CD4-positive, alpha-beta T cell treated with Interleukin-4 for 4 hours (primary cell): ENCODE measurements around the gene TMEM255B.

Experiments
- DNase-seq: peaks from one replicate; pipeline ENCODE4 v3.0.0-alpha.2; 2020

Gene TMEM255B

DNA sequence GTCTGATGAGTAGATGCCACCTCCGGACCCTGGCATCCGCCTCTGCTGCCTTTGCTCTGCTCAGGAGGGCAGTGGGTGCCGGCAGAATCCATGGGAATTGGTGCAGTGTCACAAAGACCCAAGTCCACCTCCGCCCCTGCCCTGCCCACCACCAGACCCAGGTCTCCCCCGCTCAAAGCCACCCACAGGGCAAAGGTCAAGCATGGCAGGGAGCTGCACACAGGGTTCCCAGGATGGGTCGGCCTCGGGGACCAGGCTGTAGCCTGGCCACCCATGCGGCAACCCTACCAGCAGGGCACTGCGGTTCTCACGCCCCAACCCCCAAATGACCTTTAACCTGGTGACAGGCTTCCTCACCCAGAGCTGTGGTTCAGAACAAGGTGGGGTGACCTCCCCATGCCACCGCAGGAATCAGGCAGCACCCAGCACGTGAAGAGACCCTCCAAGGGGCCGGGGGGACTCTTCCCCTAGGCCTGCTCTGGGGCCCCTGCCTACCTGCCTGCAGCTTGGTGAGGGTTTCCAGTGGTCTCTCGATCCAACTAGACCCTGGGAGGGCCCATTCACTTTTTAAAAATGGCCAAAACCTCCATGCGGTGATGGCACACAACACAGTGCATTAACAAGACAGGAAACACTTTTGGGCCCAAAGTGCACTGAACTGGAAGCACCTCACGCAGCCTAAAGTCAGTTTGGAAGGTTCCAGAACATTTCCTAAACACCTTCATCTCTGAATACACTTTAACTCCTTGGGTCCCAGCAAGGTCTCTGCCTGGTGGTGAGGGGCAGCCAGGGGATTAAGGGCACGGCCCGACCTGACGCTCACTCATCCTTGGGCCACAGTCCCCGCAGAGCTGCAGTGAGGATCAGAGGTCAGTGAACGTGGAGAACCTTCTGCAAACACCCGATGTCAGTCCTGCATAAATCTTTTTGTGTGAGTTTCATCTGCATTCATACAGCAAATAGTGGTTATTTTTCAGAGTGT is 93.8 kb downstream of the TMEM255B start:
- DNase-seq = no peak

DNA sequence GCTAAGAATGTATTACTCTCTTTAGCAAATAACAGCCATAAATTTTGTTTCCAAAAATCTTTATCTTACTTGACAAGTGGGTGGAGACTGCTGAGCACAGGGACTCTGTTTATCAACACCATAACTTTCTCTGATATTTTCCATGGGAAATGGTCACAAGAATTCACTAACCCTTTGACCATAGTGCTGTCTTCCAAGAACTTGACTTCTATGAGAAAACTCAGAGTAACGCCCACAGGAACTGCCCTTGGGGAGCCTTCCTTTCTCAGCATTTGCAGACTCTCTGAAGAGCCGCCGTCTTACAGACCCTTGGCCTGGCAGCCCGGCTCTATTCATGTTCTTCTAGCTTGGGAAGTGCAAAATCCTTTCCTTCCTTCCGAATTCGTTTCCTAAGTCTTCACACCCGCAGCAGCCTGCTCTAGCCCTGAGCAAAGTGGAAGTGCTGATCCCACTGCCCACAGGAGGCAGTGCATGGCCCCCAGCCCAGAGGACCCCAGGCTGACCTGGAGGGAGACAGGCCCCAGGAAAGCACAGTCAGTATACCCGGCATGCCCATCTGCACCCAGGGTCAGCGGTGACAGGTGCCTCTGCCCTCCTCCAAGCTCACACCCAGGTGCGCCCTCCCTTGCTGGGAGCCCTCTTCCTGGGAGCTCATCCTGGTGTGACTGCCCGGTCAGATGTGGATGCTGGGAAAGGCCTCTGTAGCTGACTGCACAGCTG is 94.7 kb downstream of the TMEM255B start:
- no peak for DNase-seq

DNA sequence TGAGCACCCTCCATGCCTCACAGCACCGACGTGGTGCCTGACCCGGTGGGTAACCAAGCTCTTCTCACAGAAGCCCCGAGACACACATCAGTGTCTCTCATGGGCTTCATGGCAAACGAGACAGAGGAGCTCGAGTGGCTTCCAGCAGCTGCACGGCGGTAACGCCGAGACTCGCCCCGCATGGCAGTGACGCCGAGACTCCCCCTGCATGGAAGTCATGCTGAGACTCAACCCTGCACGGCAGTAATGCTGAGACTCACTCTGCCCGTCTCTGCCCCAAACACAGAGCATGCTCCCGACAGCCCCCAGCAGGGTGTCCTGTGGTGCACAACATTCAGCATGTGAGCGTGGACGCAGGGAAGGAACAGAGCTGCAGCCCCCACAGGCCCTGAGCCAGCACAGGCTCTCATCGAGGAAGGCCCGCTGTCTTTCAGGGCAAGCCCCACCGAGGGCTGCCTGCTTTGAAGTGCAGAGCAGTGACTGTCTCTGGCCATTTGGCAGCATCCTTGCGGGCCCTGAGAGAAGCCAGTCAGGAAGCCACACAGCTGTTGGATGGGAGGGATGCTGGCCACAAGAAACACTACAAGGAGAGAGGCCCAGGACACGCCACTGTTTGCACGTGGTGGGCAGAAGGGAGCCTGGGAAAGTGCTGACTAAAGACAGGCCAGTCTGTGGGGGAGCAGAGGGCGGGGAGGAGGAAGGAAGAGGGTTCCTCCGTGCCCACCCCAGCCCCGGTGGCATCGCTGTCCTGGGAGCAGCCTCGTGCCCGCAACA is 95.4 kb downstream of the TMEM255B start:
- DNase-seq = no peak

DNA sequence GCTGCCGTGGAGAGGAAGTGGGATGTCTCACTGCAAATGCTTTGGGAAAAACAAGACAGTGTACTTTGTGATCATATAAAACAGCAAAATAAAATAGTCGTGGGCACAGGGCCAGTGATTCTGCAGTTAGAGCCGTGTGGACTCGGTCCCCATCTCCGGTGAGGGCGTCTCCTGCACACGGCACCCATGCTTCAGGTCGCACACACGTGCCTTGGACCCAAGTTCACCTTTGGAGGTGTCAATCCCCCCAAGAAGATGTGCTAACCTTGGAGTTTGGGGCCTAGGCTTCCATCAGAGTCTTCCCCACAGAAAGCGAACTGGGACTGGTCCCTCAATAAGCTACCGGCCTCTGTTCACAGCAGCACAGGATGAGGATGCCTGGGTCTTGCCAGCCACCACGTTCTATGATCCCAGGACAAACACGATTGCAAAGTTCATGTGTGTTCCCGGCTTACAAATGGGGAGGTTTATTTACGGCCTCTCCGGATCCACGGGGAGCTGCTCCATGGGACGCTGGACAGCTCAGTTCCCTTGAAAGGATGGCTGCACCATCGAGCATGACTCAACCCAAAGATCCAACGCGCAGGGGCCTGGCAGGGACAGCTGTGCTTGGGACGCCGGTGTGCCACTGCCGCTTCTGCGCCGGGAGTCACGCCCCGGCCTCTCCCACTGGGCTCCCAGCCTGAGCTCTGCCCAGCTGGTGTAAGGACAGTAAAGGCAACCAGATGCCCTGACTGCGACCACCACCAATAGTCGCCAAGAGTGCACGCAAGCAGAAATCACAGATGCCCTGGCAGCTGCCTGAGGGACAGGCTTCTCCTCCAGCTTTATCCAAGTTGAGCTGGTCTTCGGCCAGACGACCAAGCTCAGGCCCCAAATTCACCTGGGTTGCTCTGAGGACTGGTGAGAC is 96.2 kb downstream of the TMEM255B start:
- no peak for DNase-seq

DNA sequence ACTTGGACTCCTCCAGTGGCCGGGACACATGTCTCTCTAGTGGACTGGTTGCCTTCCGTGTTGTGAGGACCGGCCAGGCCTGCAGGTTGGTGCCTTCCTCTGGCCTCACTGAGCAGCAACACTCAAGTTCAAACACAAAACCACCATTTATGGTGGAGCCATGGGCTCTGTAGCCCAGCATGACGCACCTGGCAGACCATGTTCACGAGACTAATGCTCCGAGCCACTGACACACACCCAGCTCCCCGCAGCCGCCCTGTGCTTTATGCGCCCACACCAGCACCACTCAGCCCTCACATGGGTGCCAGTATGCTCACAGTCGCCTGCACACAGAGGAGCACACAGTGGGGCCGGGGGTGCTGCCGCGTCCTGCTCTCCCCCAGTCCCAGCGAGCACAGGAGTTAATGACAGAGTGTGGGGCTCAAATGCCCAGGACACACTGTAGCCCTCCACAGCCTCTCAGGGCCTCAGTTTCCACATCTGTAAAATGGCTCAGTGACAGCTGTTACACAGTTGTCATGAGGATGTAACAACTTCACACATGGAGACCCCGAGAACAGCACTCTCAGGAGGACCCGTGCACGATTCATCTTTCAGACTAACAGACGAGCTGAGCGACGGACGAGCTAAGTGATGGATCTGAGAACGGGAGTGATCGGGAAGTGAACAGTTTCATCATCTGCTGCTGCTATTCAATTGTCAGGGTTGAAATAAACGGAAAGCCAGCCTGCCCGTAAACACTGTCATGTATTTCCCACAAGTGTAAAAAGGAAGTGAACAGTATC is 97.1 kb downstream of the TMEM255B start:
- DNase-seq = no peak

DNA sequence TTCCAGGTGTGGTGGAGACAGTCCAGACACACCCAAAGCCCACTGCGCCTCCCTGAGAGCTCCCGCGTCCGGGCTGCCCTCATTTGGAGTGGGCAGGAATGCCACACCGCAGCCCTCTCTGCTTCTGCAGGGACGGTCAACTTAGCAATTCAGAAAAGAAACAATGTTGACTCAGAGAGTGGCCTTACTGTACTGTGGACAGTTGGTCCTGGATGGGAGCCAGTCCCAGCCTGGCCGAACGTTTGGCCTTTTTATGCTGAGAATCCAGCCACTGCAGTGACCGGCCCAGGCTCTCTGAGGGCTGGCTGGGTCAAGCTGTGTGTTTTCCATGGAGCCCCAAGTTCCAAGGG is 97.7 kb downstream of the TMEM255B start:
- no peak for DNase-seq

DNA sequence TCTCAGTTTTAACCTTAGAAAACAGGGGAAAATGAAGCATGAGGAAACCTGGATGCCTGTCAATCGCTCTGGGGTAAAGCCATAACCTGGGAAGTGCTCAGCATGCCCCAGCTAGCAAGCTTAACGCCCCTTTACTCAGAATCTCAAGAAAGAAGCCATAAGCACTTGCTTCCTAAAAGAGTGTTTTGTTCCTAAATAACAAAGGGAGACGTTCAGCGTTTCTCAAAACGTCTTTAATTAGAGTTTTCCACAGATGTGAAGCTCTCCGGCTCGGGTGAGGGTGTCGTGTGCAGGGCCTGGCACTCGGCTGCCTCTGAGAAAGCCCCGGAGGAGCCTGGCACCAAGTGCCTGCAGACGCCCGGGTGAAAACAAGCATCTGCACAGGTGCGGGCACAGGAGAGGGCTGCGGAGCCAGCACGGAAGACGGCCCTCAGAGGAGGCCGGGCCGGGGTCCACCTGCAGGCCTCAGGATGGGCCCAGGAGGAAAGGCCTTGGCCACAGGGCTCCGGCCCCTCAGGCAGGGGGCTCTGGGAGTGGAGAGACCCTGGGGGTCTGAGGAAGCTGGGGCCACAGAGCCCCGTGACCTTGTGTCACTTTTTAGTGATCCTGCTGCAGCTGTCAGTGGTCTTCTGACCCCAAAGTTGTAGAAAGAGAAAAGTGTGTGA is 98.6 kb downstream of the TMEM255B start:
- DNase-seq = no peak

DNA sequence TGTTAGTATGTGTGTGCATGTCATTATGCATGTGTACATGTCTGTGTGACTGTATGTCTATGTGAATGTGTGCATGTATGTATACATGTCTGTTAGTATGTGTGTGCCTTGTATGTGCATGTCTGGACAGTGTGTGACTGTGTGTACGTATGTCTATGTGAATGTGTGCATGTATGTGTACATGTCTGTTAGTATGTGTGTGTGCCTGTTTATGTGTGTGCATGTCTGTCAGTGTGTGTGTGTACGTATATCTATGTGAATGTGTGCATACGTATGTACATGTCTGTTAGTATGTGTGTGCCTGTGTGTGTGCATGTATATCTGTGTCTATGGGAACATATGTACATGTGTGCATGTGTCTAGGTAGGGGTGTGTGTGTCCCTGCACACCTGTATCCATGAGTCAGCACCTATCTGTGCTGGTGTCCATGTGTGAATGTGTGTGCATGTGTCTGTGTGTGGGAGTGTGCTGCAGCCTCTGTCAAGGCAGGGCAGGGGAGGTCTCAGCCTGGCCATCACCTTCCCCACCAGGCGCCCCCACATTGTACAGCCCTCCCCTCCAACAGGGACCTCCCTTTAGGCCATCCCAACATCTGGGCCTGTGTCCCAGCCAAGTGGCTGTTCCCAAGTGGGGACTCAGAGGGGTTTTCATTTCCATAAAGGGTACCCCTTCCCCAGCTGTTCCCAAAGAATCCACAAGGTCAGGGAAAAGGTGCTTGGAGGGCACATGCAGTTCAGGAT is 100.5 kb downstream of the TMEM255B start:
- no peak for DNase-seq

DNA sequence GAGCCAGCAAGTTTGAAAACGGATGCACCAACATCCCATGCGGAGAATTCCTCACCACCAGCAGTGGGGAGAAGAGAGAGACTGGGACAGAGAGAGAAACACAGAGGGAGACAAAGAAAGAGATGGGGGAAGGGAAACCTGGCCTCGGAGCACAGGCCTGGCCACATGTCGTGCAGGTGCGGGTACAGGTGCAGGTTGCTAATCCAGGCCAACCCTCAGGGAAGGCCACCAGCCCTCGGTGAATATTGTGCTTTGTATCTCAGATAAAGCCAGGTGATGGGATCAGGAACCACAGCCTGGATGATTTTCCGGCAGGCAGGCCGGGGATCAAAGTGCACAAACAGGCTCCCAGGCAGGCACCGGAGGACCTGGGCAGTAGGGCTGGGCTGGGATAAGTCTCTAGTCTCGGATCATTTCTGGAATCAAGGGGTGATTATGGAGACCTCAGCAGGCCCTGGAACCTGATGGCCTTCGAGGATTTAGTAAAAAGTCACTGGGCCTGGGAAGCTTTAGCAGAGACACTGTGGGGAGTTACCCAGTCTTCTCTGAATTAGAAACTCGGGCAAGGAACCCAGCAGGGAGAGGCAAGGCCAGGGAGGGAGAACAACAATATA is 101.1 kb downstream of the TMEM255B start:
- no peak for DNase-seq

DNA sequence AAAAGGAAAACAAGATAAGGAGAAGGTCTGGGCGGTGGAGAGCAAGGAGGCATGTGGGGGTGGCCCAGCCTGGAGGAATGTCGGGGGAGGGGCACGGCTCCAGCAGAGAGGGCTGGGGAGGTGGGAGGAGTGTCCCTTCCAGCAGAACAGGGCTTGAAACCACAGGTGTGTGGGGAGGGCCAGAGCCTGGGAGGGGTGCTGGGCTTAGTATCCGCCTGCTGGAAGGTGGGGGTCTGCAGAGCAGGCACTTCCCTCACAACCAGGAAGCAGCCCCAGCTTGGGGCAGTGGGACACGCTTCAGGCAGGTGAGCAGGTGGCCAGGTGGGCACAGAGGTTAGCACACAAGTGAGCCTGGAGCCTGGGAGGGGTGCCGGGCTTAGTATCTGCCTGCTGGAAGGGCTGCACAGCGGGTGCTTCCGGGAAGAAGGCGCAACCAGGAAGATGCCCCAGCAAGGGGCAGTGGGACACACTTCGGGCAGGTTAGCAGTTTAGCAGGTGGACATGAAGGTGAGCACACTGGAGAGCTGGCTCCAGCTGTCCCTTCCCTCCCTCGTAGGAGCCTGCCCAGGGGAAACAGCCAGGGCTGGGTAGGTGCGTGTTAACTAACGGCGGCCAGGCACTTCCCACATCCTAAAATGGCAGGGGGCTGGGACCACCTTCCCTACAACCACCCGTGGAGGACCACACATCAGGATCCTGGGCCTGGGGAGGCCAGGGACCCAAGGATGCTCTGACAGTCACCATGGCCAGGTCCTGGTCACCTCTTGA is 101.8 kb downstream of the TMEM255B start:
- DNase-seq = no peak

DNA sequence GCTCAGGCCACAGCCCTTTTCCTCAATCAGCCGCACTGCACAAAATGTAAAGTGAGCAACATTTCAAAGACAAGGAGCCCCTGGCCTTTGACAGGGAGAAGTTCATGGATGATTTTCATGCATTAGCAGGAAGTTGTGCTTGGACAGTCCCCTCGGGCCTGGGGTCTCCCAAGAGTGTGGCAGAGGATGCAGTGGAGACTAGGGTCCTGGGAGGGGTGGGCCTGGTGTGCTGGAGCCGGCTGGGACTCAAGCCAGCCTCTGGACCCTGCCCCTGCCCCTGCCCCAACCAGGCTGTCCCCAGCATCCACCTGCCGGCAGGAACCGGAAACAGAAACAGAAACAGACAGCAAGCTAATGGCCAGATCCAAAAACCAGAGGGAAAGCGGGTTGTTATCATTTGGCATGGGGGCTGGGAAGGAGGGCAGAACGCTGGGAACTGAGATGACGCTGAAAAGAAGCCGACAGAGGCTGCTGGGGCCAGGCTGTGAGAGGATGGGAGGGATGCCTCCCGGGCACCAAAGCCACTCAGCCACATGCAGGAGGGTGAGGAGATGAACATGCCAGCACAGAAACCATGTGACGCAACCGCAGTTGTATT is 102.5 kb downstream of the TMEM255B start:
- no peak for DNase-seq

DNA sequence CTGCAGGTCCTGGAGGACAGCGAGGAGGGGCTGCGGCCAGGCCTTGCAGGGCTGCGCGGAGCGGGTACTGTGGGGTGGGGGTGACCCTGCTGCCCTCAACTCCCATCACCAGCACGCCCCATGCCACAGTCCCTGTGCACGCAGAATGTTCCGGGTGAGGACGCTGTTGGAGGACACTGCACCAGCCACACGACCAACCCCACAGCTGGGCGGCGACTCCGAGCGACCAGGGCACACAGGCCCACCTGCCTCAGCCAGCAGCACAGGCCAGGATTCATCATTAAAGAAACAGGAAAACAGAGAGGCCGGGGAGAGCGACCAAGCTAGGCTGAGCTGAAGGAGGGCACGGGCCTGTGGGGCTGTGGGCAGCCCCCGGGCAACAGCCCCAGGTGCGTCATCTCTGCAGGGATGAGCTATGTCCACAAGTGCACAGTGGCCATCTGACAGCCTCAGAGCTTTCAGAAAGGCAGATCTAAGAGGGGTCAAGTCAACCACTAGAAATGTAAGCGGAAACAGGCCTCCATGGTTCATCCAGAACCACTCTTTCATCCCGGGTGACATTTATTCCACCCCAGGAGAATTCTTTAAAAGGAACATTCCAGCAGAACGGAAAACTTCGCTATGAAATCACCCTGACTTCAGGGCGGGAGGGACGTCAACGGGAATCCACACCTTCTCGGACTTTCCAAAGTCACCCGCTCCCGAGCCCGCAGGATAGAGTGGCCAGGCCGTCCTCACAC is 103.3 kb downstream of the TMEM255B start:
- no peak for DNase-seq

DNA sequence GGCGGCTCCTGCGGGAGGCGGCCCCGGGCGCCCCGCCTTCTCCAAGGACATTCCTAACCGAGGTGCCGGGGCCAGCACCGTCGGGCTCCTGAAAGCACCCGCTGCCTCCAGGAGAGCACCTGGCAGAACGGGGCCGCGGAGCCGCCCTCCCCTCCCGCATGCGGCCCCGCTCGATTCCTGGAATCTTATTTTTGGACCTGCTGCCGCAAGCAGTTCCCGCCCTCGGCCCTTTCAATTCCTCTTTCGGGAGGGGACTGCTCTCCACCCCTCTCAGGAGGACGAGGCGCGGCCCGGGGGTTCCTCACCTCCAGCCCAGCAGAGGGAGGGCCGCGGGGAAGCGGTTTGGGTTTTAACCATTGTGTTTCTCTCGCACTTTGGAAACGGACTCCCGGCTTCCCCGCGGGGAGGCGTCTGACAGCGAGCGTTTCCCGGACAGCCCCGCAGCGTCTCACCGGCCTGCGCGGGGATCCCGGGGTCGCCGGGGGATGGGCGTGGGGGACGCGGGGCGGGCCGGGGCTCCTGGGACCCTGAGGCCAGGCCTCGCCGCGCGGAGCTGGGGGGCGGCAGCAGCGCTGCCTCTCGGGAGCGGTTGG is 104.0 kb downstream of the TMEM255B start:
- no peak for DNase-seq

DNA sequence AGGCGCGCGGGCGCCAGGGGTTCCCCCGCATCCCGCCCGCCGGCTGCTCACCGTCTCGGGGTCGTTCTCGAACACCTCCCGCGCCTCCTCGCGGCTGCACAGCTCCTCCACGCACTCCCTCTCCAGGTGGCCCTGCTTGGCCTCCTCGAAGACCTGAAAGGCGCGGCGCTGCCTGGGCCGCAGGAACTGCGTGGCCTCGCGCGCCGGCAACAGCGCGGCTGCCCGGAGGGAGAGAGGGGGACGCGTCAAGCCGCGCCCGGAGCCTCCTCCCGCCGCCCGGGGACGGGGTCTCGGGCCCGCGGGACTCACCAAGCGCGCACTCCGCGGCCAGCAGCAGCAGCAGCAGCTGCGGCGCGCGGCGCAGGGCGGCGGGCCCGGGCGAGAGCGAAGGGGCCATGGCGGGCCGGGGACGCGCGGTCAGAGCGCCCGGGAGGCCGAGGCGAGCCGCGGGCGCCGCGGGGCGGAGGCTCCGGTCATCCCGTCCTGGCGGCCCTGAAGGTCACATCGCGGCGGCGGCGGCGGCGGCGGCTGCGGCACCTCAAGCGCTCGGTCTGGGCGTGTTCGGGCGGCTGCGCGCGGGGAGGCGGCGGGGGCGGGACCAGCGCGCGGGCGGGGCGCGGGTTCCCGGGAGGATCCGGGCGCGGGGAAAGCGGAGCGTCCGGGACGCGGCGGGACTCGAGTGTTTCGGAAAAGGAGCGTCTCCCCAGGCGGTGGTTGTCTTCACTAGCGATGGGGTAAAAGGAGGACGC is 104.7 kb downstream of the TMEM255B start, which contains the start of gene GAS6:
Gene GAS6, minus strand, starts transcription at position 553 of the 749 bp plus-strand sequence. Its CDS starts 156 bp downstream, at position 397.
- DNase-seq = no peak

DNA sequence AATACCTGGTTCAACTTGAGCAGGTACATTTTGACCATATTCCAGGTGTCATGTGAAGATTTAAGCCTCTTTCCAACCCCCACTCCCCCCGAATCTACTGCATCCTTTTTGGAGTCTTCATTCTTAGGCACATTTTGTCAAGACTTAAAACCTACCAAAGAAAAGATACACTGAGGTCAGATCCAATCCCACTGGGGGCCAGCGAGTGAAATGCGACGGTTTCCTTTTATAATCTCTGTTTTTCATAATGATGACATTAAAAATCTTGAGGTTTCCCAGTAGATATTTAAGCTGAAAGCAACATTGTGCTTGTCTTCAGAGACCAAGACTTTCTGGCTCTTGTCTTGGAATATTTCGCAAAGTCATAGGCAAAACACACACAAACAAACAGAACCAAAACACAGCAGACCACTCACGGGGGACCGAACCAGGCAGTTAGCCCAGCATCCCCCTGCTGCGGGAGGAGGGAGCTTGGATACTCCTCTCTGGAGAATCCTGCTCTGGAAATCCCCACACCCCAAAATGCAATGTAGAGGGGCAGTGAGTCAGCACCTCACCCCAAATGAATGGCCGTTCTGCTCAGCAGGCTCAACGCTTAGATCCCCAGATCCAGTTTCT is 105.4 kb downstream of the TMEM255B start:
- DNase-seq = no peak

DNA sequence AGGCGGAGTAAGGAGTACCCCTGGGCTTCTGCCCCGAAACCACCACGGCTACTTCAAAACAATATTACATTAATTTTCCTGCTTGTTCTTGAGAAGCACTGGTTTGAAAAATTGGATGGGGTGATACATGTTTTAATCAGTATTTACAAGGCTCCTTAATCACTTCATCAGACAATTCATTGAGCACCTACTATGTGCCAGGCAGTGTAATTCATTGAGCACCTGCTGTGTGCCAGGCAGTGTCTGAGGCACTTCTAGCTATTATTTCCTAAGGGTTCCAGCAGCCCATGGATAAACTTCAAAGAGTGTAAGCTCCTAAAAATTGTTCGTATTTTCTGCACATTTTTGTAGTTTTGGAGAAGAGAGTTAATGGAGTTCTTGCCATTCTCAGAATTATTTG is 106.4 kb downstream of the TMEM255B start:
- no peak for DNase-seq
